SHP77 (cell line): ENCODE data around the gene PDE11A.
"Not testable (repeated sequence)": the region's sequence is repeated elsewhere in the genome, so short reads cannot be mapped to it uniquely, and the experiment has no call there.

Experiments used
- DNase-seq, 2 experiments: peaks; one replicate each; lab custom pipeline; 2025; lab: John Stamatoyannopoulos, UW

Gene PDE11A

GRCh38 chr2:178072383-178073301, at the start of gene PDE11A:
PDE11A (minus strand) TSS chr2:178072777; CDS start chr2:178072437, 340 bp downstream.
- peak; percentile 63 to 76 for DNase-seq

- no peak for DNase-seq
These were observed 46.8 kb upstream of the PDE11A start for GRCh38 chr2:178119179-178119922.

GRCh38 chr2:178117725-178118124, 45.1 kb upstream of the PDE11A start:
- no peak for DNase-seq

DNA sequence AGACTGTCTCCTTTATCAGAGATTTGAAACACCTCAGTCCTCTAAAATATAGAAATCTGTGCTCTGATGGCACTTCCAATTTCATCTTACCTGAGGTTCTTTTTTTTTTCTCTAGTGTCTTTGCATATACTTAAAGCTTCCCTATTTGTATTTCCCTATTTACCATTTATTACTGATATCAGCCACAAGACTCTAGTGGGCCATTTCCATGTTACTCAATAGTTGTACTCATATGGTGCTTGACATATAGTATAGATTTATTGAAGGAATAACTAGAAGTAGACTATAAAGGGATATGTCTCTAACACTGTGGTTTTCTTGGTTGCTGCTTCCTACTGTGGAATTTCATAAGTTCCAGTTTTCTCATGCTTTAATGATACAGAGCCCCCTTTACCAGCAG, 42.7 kb upstream of the PDE11A start:
- DNase-seq, result no peak

DNA sequence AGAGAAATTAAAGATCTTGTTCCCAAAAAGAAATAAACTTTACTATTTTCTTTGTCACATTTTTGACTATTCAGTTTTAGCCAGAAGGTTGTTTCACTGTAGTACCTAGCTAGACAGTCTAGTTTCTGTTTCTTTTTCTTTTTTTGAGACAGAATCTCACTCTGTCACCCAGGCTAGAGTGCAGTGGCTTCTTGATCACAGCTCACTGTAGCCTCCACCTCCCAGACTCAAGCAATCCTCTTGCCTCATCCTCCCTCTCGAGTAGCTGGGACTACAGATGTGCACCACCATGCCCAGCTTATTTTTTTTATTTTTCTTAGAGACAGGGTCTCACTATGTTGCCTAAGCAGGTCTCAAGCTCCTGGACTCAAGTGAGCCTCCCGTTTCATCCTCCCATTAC, 41.9 kb upstream of the PDE11A start:
- no peak for DNase-seq

DNA sequence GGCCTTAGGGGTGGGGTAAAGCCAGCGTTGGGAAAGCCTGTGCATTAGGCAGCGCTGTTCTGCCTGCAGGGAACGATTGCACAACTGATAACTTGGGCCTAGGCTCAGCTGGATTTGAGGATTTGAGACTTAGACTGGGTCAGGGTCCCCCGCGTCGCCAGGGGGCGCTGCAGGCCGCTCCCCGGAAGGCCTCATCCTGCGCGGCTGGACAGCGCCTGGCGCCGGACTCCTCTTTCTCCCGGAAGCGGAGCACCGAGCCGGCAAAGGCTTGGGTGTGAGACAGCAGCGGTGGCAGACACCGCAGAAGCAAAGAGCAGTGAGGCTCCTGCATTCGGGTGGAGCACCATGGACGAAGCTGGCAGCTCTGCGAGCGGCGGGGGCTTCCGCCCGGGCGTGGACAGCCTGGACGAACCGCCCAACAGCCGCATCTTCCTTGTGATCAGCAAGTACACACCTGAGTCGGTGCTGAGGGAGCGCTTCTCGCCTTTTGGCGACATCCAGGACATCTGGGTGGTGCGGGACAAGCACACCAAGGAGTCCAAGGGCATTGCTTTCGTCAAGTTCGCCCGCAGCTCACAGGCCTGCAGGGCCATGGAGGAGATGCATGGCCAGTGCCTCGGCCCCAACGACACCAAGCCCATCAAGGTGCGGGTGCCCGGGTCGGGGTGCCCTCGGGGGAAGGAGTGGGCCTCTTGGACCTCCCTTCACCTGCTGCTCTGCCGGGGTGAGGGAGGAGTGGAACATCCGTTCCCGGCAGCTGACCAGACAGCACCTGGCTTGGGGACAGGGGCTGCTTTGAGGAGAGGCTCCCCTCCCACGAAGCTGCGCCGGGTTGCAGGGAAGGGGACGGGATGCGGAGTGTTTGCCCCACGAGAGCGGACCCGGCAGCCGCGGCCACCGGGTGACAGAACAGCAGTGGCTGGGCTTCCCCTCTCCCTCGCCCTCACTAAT, 39.9 kb upstream of the PDE11A start, which contains the start of gene RBM45:
TSS of gene RBM45 (plus strand) at position 236 of the 951 bp plus-strand sequence. CDS start at position 346, 110 bp downstream.
- DNase-seq, result peak; percentile 46 to 78

- DNase-seq, result no peak
These were observed 39.2 kb upstream of the PDE11A start for GRCh38 chr2:178111743-178112142.

DNA sequence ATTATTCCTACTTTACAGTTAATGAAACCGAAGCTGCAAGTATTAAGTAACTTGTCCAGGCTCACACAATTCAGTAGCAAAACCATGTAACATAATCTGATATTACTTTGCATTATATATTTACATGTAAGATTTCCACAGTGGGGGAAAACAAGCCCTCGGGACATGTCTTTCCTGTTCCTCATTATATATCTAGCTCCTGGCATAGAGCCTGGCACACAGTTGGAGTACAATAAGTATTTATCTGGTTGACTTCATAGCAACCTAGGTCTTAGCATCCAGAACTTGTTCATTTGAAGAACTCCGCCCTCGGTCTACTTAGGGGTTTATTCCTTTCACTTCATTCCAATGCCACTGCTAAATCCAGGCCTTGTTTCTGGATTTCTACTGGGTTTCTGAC, 38.1 kb upstream of the PDE11A start:
- no peak for DNase-seq

- DNase-seq, result peak; percentile 10 to 25
These were observed 37.2 kb upstream of the PDE11A start for GRCh38 chr2:178109813-178110212.

GRCh38 chr2:178108176-178108575, 35.6 kb upstream of the PDE11A start:
- no peak for DNase-seq

GRCh38 chr2:178106053-178106452, 33.5 kb upstream of the PDE11A start:
- no peak for DNase-seq

GRCh38 chr2:178105566-178105965, 33.0 kb upstream of the PDE11A start:
- no peak for DNase-seq

DNA sequence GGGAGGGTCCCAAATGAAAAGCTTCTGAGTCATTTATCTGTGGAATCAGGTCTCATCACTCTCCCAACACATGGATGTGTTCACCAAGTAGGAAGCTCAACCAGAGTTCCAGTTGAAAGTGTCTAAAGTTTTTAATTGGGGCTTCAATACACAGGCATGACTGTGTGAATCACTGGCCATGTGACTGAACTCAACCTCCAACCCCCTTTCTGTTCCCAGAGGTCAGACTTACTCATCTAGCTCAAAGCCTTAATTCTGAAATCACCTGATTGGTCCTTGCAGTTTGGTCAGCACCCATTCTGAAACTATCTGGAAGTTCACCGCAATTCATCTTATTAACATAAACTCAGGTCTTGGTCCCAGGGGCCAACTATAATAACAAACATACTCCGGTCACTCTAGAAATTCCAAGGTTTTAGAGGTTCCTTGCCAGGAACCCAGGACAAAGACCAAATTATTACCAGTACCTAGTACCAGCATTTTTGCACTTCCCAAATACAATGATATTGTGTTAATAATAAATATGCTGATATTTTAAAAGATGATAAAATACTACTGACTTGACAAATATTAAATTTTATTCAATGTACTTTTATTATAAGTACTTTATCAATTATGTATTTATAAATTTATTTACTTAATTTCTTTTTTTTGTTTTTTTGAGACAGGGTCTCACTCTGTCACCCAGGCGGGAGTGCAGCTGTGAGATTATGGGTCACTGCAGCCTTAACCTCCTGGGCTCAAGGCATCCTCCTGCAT, 28.9 kb upstream of the PDE11A start:
- no peak for DNase-seq

DNA sequence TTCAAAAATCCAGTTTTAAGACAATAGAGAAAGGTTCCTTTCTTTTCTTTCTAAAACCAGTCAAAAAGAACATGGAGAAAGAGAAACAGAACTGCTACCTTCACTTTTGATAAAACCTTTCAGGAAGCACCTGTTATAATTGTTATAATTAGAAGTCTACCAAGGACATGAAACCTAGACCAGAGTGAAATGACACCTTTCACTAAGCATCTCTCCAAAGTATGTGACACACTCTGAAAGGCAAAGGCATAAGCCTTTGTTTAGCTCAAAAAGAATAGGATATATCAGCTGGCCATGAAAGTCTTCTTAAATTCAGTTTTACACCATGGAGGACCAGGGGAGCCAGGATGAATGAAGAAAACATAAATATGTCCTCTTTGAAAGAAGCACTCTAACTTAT, 20.9 kb upstream of the PDE11A start:
- DNase-seq, result no peak

DNA sequence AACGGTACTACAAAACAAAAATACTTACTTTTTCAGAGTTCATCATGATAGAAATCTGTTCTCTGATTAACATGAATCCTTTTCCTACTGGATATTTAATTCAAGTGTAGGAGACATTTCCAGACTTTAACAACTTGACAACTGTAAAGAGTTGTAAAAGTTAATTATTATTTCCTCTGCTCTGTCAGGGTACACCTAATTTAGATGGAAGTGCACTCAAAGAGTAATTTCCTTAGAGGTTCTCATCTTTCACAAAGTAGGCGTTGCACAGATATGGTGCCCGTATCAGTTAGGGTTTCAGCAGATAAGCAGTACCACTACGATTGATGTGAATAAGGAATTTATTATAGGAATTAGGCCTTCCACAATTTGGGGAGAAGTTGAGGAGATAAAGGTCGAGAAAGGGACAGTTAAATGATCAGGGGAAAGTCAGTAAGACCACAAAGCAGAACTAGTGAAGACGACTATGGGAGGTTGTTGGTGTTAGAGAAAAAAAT, 16.2 kb upstream of the PDE11A start:
- DNase-seq, result no peak

GRCh38 chr2:178084273-178084672, 11.7 kb upstream of the PDE11A start:
- no peak for DNase-seq

DNA sequence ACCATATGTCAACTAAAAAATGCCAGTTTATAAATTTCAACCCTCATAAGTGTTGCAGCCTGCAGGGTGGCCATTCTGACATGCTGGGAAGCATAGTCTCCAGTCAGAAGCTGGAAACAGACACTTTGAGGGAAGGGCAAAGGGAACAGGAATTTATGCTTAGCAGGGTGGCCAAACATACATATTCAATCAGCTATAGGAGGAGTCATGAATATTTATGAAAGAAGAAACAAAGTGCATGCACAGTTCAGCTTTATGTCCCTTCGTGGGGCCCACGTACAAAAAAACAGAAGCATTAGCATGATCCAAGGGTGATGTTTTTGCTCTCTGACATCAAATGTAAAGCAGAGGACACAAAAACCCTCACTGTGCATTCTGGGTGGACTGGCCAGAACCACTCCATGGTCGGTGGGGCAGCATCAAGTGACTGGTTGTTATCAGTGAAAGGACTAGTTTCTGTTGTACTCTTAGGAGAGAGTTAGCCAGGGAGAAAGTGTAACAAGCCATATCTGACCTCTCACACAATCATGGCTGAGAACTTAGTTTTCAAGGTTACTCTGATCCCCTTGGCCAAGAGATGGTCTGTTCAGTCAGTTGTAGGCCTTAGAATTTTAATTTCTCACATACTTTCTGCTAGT, 9.9 kb upstream of the PDE11A start:
- no peak for DNase-seq

GRCh38 chr2:178079279-178079678, 6.7 kb upstream of the PDE11A start:
- DNase-seq, result not testable (repeated sequence)

- DNase-seq, result no peak
These were observed 3.6 kb upstream of the PDE11A start for GRCh38 chr2:178076130-178076529.

DNA sequence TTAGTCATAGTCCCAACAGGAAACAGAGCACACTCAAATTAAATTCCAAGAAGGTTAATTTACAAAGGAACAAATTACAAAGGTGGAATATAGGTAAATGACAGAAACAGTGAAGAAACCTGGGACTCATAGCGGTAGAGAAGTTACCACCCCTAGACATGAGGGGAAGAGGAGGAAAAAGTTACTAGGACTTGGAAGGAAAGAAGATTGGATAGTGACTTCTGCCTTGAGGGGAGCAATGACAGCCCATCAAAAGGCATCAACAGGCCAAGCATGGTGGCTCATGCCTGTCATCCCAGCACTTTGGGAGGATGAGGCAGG, 2.4 kb upstream of the PDE11A start:
- no peak for DNase-seq
